Lung (tissue), 12 donors: ENCODE results near the gene RPS6KA6. TPM values are rescaled to one million over a fixed set of nuclear protein-coding genes. Genes with fewer than 3 reads are reported as not detected.

Experiments
- ATAC-seq: fragments of 200-7000 bp; cut with Tn5 transposase; one replicate; pipeline ENCODE4 v1.9.1; 2020; ENCODE audit warnings: moderate number of reproducible peaks; ENCODE audit not compliant: insufficient read depth, low FRiP score
- DNase-seq, 3 donors: peaks; one replicate each; pipeline ENCODE4 v3.0.0-alpha.2; 2013 to 2017
- H3K27ac ChIP-seq, 2 donors: one replicate each; pipeline ENCODE4 v1.5.1; 2013; ENCODE audit warnings: mild to moderate bottlenecking in 2 of 2, moderate library complexity in 2 of 2, control low read depth in 1 of 2, inconsistent platforms in 1 of 2, low read depth in 1 of 2, low read length in 1 of 2
- H3K27me3 ChIP-seq, 3 donors: one replicate each; pipeline ENCODE4 v1.5.1; 2013; ENCODE audit warnings: low read length in 2 of 3; ENCODE audit not compliant: control insufficient read depth in 3 of 3, insufficient read depth in 3 of 3
- H3K36me3 ChIP-seq, 4 donors: one replicate each; pipeline ENCODE4 v1.5.1; 2013; ENCODE audit warnings: low read length in 4 of 4, mild to moderate bottlenecking in 1 of 4, moderate library complexity in 1 of 4; ENCODE audit not compliant: control insufficient read depth in 4 of 4, insufficient read depth in 4 of 4
- H3K4me1 ChIP-seq, 5 donors: one replicate each; pipeline ENCODE4 v1.5.1; 2013; ENCODE audit warnings: low read length in 5 of 5, mild to moderate bottlenecking in 2 of 5, moderate library complexity in 1 of 5; ENCODE audit not compliant: control insufficient read depth in 5 of 5, insufficient read depth in 5 of 5
- H3K4me3 ChIP-seq: one replicate; pipeline ENCODE4 v1.5.1; 2013; ENCODE audit warnings: mild to moderate bottlenecking, control low read depth, moderate library complexity
- H3K9ac ChIP-seq, 2 donors: one replicate each; pipeline ENCODE4 v1.5.1; 2013; ENCODE audit warnings: low read length in 2 of 2, control low read depth in 1 of 2; ENCODE audit not compliant: insufficient read depth in 1 of 2
- H3K9me3 ChIP-seq, 4 donors: one replicate each; pipeline ENCODE4 v1.5.1; 2013; ENCODE audit warnings: low read length in 3 of 4, mild to moderate bottlenecking in 1 of 4, moderate library complexity in 1 of 4; ENCODE audit not compliant: control insufficient read depth in 4 of 4, insufficient read depth in 3 of 4
- CTCF ChIP-seq: IDR thresholded peaks from 2 replicates; pipeline ENCODE4 v1.5.1; 2012; ENCODE audit warnings: mild to moderate bottlenecking; ENCODE audit errors: control extremely low read depth, extremely low read depth
- WGBS, 2 donors: extraction: QIAGEN DNeasy Blood & Tissue Kit; methylation state at CpG; one replicate each; pipeline ENCODE4 v1.1.7; 2013; 5-methylcytosine and 5-hydroxymethylcytosine counted together
- polyA plus RNA-seq, 2 donors: library from polyadenylated mRNA; stranded (reverse); fragments of 200-250 nt; gene quantifications; one replicate each; pipeline ENCODE4 v1.2.1, GENCODE V29; 2013
- total RNA-seq, 2 donors: library from RNA; depleted of rRNA in 1 of 2; stranded (reverse); fragments of >200 nt in 1 of 2; gene quantifications; one replicate each; pipeline ENCODE4 v1.2.1, GENCODE V29; 2014 to 2021
- donor health status: control.
- donor health status: control.
- donor health status: Bipolar disorder and iron deficiency.
- donor health status: healthy.
- donor health status: DM: yes; HTN: yes; CAD: no.

Gene RPS6KA6
- total and polyA plus RNA-seq, 4 donors: 0.41 to 7.1 (median 1.6) TPM

- WGBS, 2 donors: 85 to 86% methylated on average over 3 of the region's 3 CpGs
- Histone ChIP-seq H3K4me1 (no peaks in the 10 kb centered on the region), H3K27me3 (peaks cover 0 to 2% (median 0%) of the 10 kb centered on the region in 3 donors), H3K27ac (no peak overlapping the region), H3K9ac (no peak overlapping the region), H3K4me3 (no peak overlapping the region), H3K9me3 (no peaks in the 10 kb centered on the region), H3K36me3 (no peaks in the 10 kb centered on the region)
- ATAC-seq (no peak), DNase-seq (no peak)
- no peak for TF ChIP-seq CTCF
Measured at GRCh38 chrX:84175274-84175673, 12.7 kb downstream of the RPS6KA6 start.

GRCh38 chrX:84174348-84174747 lies 13.7 kb downstream of the RPS6KA6 start:
- Histone ChIP-seq H3K27me3 (peaks cover 0 to 2% (median 0%) of the 10 kb centered on the region in 3 donors), H3K9me3 (no peaks in the 10 kb centered on the region), H3K9ac (no peak overlapping the region), H3K36me3 (no peaks in the 10 kb centered on the region), H3K27ac (no peak overlapping the region), H3K4me3 (no peak overlapping the region), H3K4me1 (no peaks in the 10 kb centered on the region)
- 78 to 94% methylated on average over 2 of the region's 2 CpGs for WGBS, 2 donors
- DNase-seq: no peak
- no peak for ATAC-seq
- TF ChIP-seq CTCF: no peak

- Histone ChIP-seq H3K27ac (no peak overlapping the region), H3K36me3 (no peaks in the 10 kb centered on the region), H3K27me3 (no peaks in the 10 kb centered on the region), H3K4me3 (no peak overlapping the region), H3K9ac (no peak overlapping the region), H3K9me3 (no peaks in the 10 kb centered on the region), H3K4me1 (no peaks in the 10 kb centered on the region)
- ATAC-seq (no peak), DNase-seq (no peak)
- 61 to 100% methylated on average over 2 of the region's 2 CpGs for WGBS, 2 donors
- TF ChIP-seq CTCF: no peak
Measured at GRCh38 chrX:84170931-84171330, 17.1 kb downstream of the RPS6KA6 start.

- Histone ChIP-seq H3K36me3 (no peaks in the 10 kb centered on the region), H3K9ac (no peak overlapping the region), H3K27me3 (no peaks in the 10 kb centered on the region), H3K27ac (no peak overlapping the region), H3K4me3 (no peak overlapping the region), H3K4me1 (no peaks in the 10 kb centered on the region), H3K9me3 (no peaks in the 10 kb centered on the region)
- 76 to 84% methylated on average over 2 of the region's 2 CpGs for WGBS, 2 donors
- ATAC-seq: no peak
- TF ChIP-seq CTCF: no peak
- DNase-seq: no peak
Measured at GRCh38 chrX:84168574-84168973, 19.4 kb downstream of the RPS6KA6 start.
